Activated CD4-positive, alpha-beta T cell treated with anti-CD3 and anti-CD28 coated beads for 48 hours (primary cell): ENCODE results near the gene DTX4.

Source experiments
- DNase-seq: peaks from one replicate; pipeline ENCODE4 v3.0.0-alpha.2; 2020

DTX4 gene

GRCh38 chr11:59193587-59194130 lies 21.7 kb downstream of the DTX4 start:
- no peak for DNase-seq

GRCh38 chr11:59195586-59195985 lies 23.7 kb downstream of the DTX4 start:
- no peak for DNase-seq

- DNase-seq: no peak
These were observed 24.8 kb downstream of the DTX4 start for GRCh38 chr11:59196777-59197176.

GRCh38 chr11:59197991-59198390 lies 26.1 kb downstream of the DTX4 start:
- no peak for DNase-seq

- no peak for DNase-seq
These were observed 26.8 kb downstream of the DTX4 start for GRCh38 chr11:59198726-59199125.

GRCh38 chr11:59199546-59200422 lies 27.9 kb downstream of the DTX4 start:
- peak; percentile 40 for DNase-seq

- no peak for DNase-seq
These were observed 28.5 kb downstream of the DTX4 start for GRCh38 chr11:59200423-59200746.

- no peak for DNase-seq
These were observed 29.4 kb downstream of the DTX4 start for GRCh38 chr11:59201353-59201752.

GRCh38 chr11:59204746-59205145 lies 32.8 kb downstream of the DTX4 start:
- DNase-seq: no peak

GRCh38 chr11:59205648-59206047 lies 33.7 kb downstream of the DTX4 start:
- no peak for DNase-seq

GRCh38 chr11:59206635-59207034 lies 34.7 kb downstream of the DTX4 start:
- DNase-seq: peak; percentile 35

GRCh38 chr11:59207988-59208451 lies 36.1 kb downstream of the DTX4 start:
- DNase-seq: peak; percentile 58

GRCh38 chr11:59208956-59209355 lies 37.0 kb downstream of the DTX4 start:
- DNase-seq: peak; percentile 37

GRCh38 chr11:59212222-59212621 lies 40.3 kb downstream of the DTX4 start:
- DNase-seq: no peak

GRCh38 chr11:59212744-59213631 lies 41.1 kb downstream of the DTX4 start, which contains the start of gene MPEG1:
Gene MPEG1, minus strand, starts transcription at chr11:59212927. Its CDS starts 62 bp downstream, at chr11:59212865.
- DNase-seq: no peak

GRCh38 chr11:59214141-59214893 lies 42.4 kb downstream of the DTX4 start:
- DNase-seq: no peak

GRCh38 chr11:59216641-59217564 lies 45.0 kb downstream of the DTX4 start:
- peak; percentile 25 for DNase-seq

- DNase-seq: no peak
These were observed 46.4 kb downstream of the DTX4 start for GRCh38 chr11:59218319-59218718.

GRCh38 chr11:59218893-59219292 lies 47.0 kb downstream of the DTX4 start:
- DNase-seq: no peak

- no peak for DNase-seq
These were observed 47.9 kb downstream of the DTX4 start for GRCh38 chr11:59219836-59220235.

- DNase-seq: no peak
These were observed 49.5 kb downstream of the DTX4 start for GRCh38 chr11:59221441-59221840.
